GM11168 (cell line): ENCODE data around the gene KCNQ1OT1.

Experiments used
- in situ Hi-C: fragments of 300-500 bp; cut with MboI; formaldehyde crosslinking; loops from one replicate; pipeline ENCODE4 v1.12.0; 2022; ENCODE audit warnings: low sequenced_read_pairs; ENCODE audit not compliant: unreplicated experiment

The KCNQ1OT1 gene

GRCh38 chr11:2586087-2586792, 113.6 kb downstream of the KCNQ1OT1 start:
- in situ Hi-C loops, result no loop called here

GRCh38 chr11:2585566-2586086, 114.2 kb downstream of the KCNQ1OT1 start:
- in situ Hi-C loops, result no loop called here

GRCh38 chr11:2584812-2585565, 114.8 kb downstream of the KCNQ1OT1 start:
- in situ Hi-C loops, result no loop called here

- in situ Hi-C loops, result no loop called here
These were observed 115.4 kb downstream of the KCNQ1OT1 start for GRCh38 chr11:2584434-2584811.

DNA sequence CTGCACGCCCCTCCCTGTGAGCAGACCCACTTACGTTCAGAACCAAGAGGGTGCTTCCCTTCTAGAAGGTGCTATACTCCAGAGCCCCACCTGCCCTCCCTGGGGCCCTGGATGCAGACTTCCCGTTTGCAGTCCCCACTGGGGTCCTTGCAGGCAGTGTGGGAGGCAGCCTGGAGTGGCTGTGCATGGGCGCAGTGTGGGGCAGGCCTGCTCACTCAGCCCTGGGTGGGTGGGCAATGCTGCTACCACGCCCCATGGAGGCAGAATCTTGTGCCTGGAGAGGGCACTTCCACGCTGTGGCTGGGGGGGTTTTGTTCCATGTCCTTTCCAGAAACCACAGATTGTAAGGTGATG, 116.2 kb downstream of the KCNQ1OT1 start:
- in situ Hi-C loops, result no loop called here

GRCh38 chr11:2582946-2583604, 116.7 kb downstream of the KCNQ1OT1 start:
- in situ Hi-C loops, result no loop called here

GRCh38 chr11:2582351-2582945, 117.3 kb downstream of the KCNQ1OT1 start:
- in situ Hi-C loops, result no loop called here

DNA sequence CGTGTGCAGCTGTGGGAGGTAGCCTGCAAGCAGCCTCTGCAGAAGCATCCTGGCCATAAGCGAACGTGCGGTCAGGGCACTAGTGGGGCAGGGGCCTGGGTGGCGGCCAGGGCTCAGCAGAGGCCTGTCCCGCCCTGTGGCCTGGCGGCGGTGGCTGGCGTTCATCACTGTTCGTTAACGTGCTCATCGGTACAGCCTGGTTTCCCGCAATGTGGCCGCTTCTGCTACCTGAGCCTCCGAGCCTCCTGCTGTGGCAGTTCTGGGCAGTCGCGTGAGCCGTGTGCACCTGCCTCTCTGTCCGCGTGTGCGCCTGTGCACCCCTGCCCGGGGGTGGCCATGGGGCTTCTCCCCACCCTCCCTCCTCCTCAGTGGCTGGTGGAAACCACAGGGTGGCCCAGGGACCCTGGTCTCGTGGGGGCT, 117.9 kb downstream of the KCNQ1OT1 start:
- in situ Hi-C loops, result no loop called here

GRCh38 chr11:2581151-2581930, 118.5 kb downstream of the KCNQ1OT1 start:
- in situ Hi-C loops, result no loop called here

- in situ Hi-C loops, result no loop called here
These were observed 119.2 kb downstream of the KCNQ1OT1 start for GRCh38 chr11:2580571-2581001.

- in situ Hi-C loops, result no loop called here
These were observed 119.8 kb downstream of the KCNQ1OT1 start for GRCh38 chr11:2580061-2580421.

DNA sequence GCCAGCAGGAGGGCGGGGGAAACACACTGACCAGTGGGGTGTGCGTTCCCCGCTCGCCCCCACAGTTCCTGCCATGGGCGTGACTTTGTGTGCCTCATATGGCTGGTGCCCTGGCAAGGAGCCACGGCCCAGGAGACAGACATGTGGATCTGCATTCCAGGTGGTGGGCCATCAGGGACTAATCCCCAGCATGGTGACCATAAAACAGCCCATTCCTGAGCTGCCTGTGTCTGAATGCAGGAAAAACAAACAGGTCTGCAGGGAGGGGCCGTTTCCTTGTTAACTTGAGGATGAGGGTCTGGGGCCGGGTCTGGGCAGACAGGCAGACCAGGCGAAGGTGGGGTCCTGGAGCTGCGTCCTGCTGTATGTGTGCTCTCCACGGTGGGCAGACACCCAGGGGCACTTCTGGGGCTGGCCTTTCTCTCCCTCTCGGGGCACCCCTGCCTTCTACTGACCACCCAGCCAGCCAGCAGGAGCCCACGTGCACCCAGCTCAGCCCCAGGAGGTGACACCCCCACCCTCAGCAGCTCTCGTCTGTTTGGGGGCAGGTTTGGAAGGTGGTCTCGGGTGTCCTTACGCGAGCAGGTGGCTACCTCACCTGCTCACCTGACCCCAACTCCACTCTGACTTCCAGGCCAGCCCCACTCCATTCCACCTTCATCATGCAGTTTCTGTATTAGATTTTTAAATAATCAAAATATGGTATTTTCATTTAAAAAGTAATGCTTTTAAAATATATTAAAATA, 120.3 kb downstream of the KCNQ1OT1 start:
- in situ Hi-C loops, result loop anchor here (10.0 kb wide), 1 partner anchor 175 kb away; no protein-coding TSS in a partner anchor

- in situ Hi-C loops, result loop anchor here (10.0 kb wide), 1 partner anchor 176 kb away; no protein-coding TSS in a partner anchor
These were observed 120.9 kb downstream of the KCNQ1OT1 start for GRCh38 chr11:2578929-2579270.

DNA sequence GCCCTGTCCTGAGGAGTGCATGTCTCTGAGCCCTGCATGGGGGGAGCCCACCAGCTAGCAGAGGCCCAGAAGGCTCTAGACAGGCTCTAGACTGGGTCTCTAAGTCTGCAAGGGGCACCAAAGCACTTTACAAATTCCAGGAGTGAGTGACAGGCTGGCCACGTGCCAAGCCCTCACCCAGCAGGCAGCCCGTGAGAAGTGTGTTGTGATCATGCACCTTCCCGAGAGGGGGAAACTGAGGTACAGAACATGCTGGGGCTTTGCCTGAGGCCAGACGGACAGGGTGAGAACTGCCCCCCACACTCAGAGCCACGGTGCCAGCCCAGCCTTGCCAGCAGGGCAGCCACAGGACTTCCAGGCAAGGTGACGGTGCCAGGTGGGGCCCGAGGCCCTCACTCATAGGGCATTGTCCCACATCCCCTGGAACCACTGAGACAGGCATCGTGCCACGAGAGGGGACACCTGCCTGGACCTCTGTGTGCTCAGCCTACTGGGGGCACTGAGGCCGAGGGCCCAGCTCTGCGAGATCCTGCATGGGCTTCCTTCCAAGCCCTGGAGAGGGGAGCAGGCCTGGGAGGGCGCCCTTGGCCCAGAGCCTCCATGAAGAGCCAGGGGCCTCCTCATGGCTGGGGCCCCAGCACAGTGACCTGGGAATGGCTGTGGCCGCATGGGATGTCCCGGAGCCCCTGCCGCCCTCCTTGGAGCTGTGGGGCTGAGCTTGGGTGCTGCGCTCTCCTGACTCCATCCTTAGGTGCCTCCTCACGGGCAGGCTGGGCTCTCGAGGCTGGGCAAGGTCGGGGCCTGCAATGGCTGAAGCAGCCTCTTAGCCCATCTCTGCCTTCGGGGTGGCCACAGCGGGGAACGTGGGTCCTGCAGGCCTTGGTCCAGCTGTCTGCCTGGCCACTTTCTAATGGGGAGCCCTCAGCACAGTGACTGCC, 121.5 kb downstream of the KCNQ1OT1 start:
- in situ Hi-C loops, result loop anchor here (10.0 kb wide), 1 partner anchor 177 kb away; no protein-coding TSS in a partner anchor

- in situ Hi-C loops, result loop anchor here (10.0 kb wide), 1 partner anchor 177 kb away; no protein-coding TSS in a partner anchor
These were observed 122.5 kb downstream of the KCNQ1OT1 start for GRCh38 chr11:2577031-2577990.

DNA sequence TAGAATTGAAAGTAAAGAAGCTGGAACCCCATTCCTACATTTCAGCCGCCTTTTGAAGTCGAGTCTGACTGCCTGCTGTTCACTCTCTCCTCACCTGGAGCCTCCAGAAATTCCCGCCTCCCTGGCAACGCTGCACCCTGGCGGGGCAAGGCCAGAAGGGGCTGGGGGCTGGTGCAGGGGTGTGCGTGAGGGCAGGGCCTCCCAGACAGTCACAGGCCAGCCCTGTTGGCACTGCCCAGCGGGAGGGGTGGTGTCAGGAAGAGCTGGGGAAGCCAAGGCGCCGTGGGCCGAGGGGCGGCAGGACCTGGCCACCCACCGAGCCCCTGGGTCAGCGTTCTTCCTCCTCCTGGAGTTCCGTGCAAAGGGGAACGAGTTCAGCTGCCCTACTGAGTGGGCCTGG, 123.2 kb downstream of the KCNQ1OT1 start:
- in situ Hi-C loops, result loop anchor here (10.0 kb wide), 1 partner anchor 178 kb away; no protein-coding TSS in a partner anchor

- in situ Hi-C loops, result loop anchor here (10.0 kb wide), 1 partner anchor 179 kb away; no protein-coding TSS in a partner anchor
These were observed 123.7 kb downstream of the KCNQ1OT1 start for GRCh38 chr11:2576111-2576510.
